Stimulated activated CD8-positive, alpha-beta memory T cell treated with anti-CD3 and anti-CD28 coated beads, Interleukin-7, amount 100 ng/mL, for 24 hours (primary cell): ENCODE measurements around the gene OR5T3.
"Not testable (repeated sequence)": the region's sequence is repeated elsewhere in the genome, so short reads cannot be mapped to it uniquely, and the experiment has no call there.

Source experiments
- DNase-seq: peaks from one replicate; pipeline ENCODE4 v3.0.0-alpha.2; 2020; ENCODE audit warnings: low read depth

Gene OR5T3

GRCh38 chr11:56251954-56252353 lies at the start of gene OR5T3:
OR5T3 (plus strand) TSS chr11:56252254; CDS start chr11:56252254, 0 bp downstream.
- no peak for DNase-seq

DNA sequence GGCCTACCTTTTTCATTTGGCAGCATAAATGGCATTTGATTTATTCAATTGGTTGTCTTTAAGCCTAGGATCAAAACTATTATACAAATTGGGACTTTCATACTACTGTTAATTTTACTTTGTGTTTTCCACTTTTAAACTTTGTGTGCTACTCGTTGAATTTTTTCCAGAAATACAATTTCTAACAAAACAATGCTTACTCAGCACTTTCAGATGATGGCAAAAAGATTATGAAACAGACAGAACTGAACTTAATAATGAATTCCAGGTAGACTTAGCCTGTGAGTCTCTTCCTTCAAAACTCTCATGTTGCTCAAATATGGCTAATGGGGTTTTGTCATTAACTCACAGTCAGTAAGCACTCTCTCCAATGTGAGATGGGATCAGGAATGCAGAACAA lies 44.3 kb upstream of the OR5T3 start:
- no peak for DNase-seq

GRCh38 chr11:56214537-56214936 lies 37.5 kb upstream of the OR5T3 start:
- no peak for DNase-seq

GRCh38 chr11:56219735-56220134 lies 32.3 kb upstream of the OR5T3 start:
- not testable (repeated sequence) for DNase-seq

GRCh38 chr11:56234155-56234554 lies 17.9 kb upstream of the OR5T3 start, which contains the start of gene OR5T2:
OR5T2 (minus strand) TSS chr11:56234255; CDS start chr11:56233062, 1,193 bp downstream.
- no peak for DNase-seq

- no peak for DNase-seq
Observed at GRCh38 chr11:56271092-56271491, 19.0 kb downstream of the OR5T3 start.

DNA sequence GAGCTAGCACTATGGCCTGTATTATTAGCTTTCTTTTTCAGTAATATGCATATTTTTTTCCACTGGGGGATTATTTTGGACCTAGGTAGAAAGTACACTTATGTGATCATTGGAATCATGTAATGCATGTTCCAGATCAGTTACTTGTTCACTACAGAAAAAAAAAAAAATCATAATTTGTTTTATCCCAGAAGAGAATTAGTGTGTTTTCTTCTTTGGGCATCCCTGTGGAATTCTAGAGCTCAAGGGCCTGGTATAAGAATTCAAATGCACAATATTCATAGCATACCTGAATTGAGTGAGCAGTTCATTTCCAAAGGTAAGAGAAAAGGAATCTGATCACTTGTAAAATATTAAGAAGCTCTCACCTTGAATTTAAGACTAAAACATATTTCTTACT lies 21.8 kb downstream of the OR5T3 start, which contains the start of gene OR5T1:
OR5T1 (plus strand) TSS at position 301 of the 400 bp plus-strand sequence. CDS start 1,485 bp downstream, outside the sequence.
- DNase-seq: no peak

- no peak for DNase-seq
Observed at GRCh38 chr11:56292154-56292553, 40.1 kb downstream of the OR5T3 start, which contains the start of gene OR8H1. OR8H1 (minus strand) TSS chr11:56292254; CDS start chr11:56291062, 1,192 bp downstream.

GRCh38 chr11:56296898-56297297 lies 44.8 kb downstream of the OR5T3 start:
- DNase-seq: no peak
